ENCODE results near the gene HEATR5A.
"Not testable (repeated sequence)": the region's sequence is repeated elsewhere in the genome, so short reads cannot be mapped to it uniquely, and the experiment has no call there.

Gene HEATR5A

GRCh38 chr14:31371646-31372045 is 48.7 kb downstream of the HEATR5A start:
- Histone ChIP-seq H3K36me3 (peaks cover 80% of the 10 kb centered on the region), H3K27ac (peak overlapping the region; percentile 65), H3K4me1 (ENCODE audit: control insufficient read depth in 1 of 2, insufficient read depth in 1 of 2, low read depth in 1 of 2, low read length in 1 of 2) (peaks cover 6 to 19% of the 10 kb centered on the region in 2 experiments), H3K4me3 (ENCODE audit: low read depth in 1 of 2, low read length in 1 of 2) (no peak overlapping the region), H3K27me3 (no peaks in the 10 kb centered on the region), H3K9me3 (no peaks in the 10 kb centered on the region)
- TF ChIP-seq, protein P1, sequence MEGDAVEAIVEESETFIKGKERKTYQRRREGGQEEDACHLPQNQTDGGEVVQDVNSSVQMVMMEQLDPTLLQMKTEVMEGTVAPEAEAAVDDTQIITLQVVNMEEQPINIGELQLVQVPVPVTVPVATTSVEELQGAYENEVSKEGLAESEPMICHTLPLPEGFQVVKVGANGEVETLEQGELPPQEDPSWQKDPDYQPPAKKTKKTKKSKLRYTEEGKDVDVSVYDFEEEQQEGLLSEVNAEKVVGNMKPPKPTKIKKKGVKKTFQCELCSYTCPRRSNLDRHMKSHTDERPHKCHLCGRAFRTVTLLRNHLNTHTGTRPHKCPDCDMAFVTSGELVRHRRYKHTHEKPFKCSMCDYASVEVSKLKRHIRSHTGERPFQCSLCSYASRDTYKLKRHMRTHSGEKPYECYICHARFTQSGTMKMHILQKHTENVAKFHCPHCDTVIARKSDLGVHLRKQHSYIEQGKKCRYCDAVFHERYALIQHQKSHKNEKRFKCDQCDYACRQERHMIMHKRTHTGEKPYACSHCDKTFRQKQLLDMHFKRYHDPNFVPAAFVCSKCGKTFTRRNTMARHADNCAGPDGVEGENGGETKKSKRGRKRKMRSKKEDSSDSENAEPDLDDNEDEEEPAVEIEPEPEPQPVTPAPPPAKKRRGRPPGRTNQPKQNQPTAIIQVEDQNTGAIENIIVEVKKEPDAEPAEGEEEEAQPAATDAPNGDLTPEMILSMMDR (IDR thresholded peaks at IDR 0.05), result no peak

GRCh38 chr14:31363331-31364073 is 56.8 kb downstream of the HEATR5A start:
- H3K27ac ChIP-seq, result no peak overlapping the region
- no peaks in the 10 kb centered on the region for H3K27me3 ChIP-seq
- TF ChIP-seq, protein P1 (IDR thresholded peaks at IDR 0.05), result no peak
- no peaks in the 10 kb centered on the region for H3K4me1 ChIP-seq (ENCODE audit: control insufficient read depth in 1 of 2, insufficient read depth in 1 of 2, low read depth in 1 of 2, low read length in 1 of 2)
- no peaks in the 10 kb centered on the region for H3K9me3 ChIP-seq
- H3K36me3 ChIP-seq, result peaks cover 74% of the 10 kb centered on the region
- H3K4me3 ChIP-seq (ENCODE audit: low read depth in 1 of 2, low read length in 1 of 2), result no peak overlapping the region

- Histone ChIP-seq H3K27me3 (no peaks in the 10 kb centered on the region), H3K9me3 (no peaks in the 10 kb centered on the region), H3K36me3 (peaks cover 74% of the 10 kb centered on the region), H3K27ac (no peak overlapping the region), H3K4me3 (ENCODE audit: low read depth in 1 of 2, low read length in 1 of 2) (no peak overlapping the region), H3K4me1 (ENCODE audit: control insufficient read depth in 1 of 2, insufficient read depth in 1 of 2, low read depth in 1 of 2, low read length in 1 of 2) (no peaks in the 10 kb centered on the region)
- TF ChIP-seq, protein P1 (IDR thresholded peaks at IDR 0.05), result no peak
Measured at GRCh38 chr14:31362746-31363145, 57.6 kb downstream of the HEATR5A start.

GRCh38 chr14:31361761-31362160 is 58.6 kb downstream of the HEATR5A start:
- not testable (repeated sequence) for H3K27me3 ChIP-seq; H3K4me1 ChIP-seq (ENCODE audit: control insufficient read depth in 1 of 2, insufficient read depth in 1 of 2, low read depth in 1 of 2, low read length in 1 of 2); H3K4me3 ChIP-seq (ENCODE audit: low read depth in 1 of 2, low read length in 1 of 2); H3K9me3 ChIP-seq; H3K27ac ChIP-seq
- H3K36me3 ChIP-seq, result peaks cover 75% of the 10 kb centered on the region

GRCh38 chr14:31360919-31361662 is 59.3 kb downstream of the HEATR5A start:
- no peak overlapping the region for H3K4me3 ChIP-seq (ENCODE audit: low read depth in 1 of 2, low read length in 1 of 2)
- H3K9me3 ChIP-seq, result no peaks in the 10 kb centered on the region
- peaks cover 2 to 3% of the 10 kb centered on the region in 2 experiments for H3K4me1 ChIP-seq (ENCODE audit: control insufficient read depth in 1 of 2, insufficient read depth in 1 of 2, low read depth in 1 of 2, low read length in 1 of 2)
- no peaks in the 10 kb centered on the region for H3K27me3 ChIP-seq
- no peak overlapping the region for H3K27ac ChIP-seq
- TF ChIP-seq, protein P1 (IDR thresholded peaks at IDR 0.05), result no peak
- H3K36me3 ChIP-seq, result peaks cover 74% of the 10 kb centered on the region

GRCh38 chr14:31357279-31357678 is 63.1 kb downstream of the HEATR5A start:
- no peak overlapping the region for H3K27ac ChIP-seq
- no peak overlapping the region for H3K4me3 ChIP-seq (ENCODE audit: low read depth in 1 of 2, low read length in 1 of 2)
- TF ChIP-seq, protein P1 (IDR thresholded peaks at IDR 0.05), result no peak
- peaks cover 10 to 11% of the 10 kb centered on the region in 2 experiments for H3K4me1 ChIP-seq (ENCODE audit: control insufficient read depth in 1 of 2, insufficient read depth in 1 of 2, low read depth in 1 of 2, low read length in 1 of 2)
- H3K36me3 ChIP-seq, result peaks cover 49% of the 10 kb centered on the region
- no peaks in the 10 kb centered on the region for H3K27me3 ChIP-seq
- no peaks in the 10 kb centered on the region for H3K9me3 ChIP-seq
